BLaER1 (cell line): ENCODE data around the gene TRPM7.

Experiments
- H3K27ac ChIP-seq: shearing (Covaris generic); formaldehyde crosslinking; 2 replicates; pipeline ENCODE4 v1.8.1; 2022
- H3K27me3 ChIP-seq: shearing (Covaris generic); formaldehyde crosslinking; 2 replicates; pipeline ENCODE4 v1.8.1; 2022
- H3K36me3 ChIP-seq: shearing (Covaris generic); formaldehyde crosslinking; 2 replicates; pipeline ENCODE4 v1.8.1; 2022
- H3K4me1 ChIP-seq: shearing (Covaris generic); formaldehyde crosslinking; 2 replicates; pipeline ENCODE4 v1.8.1; 2022
- H3K4me2 ChIP-seq: shearing (Covaris generic); formaldehyde crosslinking; 2 replicates; pipeline ENCODE4 v1.8.1; 2022
- H3K4me3 ChIP-seq: shearing (Covaris generic); formaldehyde crosslinking; 2 replicates; pipeline ENCODE4 v1.8.1; 2022
- H3K9ac ChIP-seq: shearing (Covaris generic); formaldehyde crosslinking; 2 replicates; pipeline ENCODE4 v1.8.1; 2022
- H3K9me3 ChIP-seq: shearing (Covaris generic); formaldehyde crosslinking; 2 replicates; pipeline ENCODE4 v1.8.1; 2022
- H4K20me1 ChIP-seq: shearing (Covaris generic); formaldehyde crosslinking; 2 replicates; pipeline ENCODE4 v1.8.1; 2022
- Cebpa-rat ChIP-seq: shearing (Covaris generic); IDR thresholded peaks from 2 replicates; pipeline ENCODE4 v1.8.1; 2022

TRPM7 gene, protein sequence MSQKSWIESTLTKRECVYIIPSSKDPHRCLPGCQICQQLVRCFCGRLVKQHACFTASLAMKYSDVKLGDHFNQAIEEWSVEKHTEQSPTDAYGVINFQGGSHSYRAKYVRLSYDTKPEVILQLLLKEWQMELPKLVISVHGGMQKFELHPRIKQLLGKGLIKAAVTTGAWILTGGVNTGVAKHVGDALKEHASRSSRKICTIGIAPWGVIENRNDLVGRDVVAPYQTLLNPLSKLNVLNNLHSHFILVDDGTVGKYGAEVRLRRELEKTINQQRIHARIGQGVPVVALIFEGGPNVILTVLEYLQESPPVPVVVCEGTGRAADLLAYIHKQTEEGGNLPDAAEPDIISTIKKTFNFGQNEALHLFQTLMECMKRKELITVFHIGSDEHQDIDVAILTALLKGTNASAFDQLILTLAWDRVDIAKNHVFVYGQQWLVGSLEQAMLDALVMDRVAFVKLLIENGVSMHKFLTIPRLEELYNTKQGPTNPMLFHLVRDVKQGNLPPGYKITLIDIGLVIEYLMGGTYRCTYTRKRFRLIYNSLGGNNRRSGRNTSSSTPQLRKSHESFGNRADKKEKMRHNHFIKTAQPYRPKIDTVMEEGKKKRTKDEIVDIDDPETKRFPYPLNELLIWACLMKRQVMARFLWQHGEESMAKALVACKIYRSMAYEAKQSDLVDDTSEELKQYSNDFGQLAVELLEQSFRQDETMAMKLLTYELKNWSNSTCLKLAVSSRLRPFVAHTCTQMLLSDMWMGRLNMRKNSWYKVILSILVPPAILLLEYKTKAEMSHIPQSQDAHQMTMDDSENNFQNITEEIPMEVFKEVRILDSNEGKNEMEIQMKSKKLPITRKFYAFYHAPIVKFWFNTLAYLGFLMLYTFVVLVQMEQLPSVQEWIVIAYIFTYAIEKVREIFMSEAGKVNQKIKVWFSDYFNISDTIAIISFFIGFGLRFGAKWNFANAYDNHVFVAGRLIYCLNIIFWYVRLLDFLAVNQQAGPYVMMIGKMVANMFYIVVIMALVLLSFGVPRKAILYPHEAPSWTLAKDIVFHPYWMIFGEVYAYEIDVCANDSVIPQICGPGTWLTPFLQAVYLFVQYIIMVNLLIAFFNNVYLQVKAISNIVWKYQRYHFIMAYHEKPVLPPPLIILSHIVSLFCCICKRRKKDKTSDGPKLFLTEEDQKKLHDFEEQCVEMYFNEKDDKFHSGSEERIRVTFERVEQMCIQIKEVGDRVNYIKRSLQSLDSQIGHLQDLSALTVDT (N-terminal part only)

DNA sequence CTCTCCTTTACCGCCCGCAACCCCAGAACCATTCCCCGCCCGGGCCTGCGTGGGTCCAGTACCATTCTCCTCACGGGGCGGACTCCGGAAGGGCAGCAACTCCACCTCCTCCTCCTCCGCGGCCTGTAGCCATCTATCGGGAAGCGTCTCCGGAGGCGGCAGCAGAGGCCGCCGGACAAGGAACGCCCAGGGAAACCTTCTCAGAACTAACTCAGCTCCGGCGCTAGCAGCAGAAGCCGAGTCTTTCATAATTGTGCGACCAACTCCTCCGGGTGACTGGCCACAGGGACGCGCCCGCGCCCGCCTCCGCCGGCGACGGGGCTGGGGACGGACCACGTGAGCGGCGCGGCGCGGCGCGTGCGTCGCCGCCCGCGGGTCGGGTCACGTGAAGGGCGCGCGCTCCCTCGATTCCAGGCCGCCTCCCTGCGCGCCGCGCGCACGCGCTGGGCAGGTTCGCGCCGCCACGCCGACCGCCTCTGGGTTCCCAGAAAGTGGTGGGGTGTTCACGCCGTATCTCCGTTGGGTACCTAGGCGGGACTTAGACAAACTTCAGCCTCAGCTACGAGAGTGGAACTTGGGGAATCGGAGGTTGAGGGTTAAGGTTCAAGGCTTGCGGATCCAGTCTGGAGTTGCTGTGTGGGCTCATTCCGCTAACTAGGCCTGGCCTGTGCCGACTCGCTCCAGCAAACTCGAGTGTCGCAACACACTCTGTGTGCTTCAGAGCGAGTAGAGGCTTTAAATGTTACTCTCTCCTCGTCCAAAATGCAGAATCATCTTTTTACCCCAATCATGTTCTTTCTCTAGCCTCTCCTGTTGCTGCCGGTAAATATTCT is at the start of gene TRPM7:
Gene TRPM7 (minus strand): TSS at position 329 of the 833 bp plus-strand sequence. CDS start 264 bp downstream, at position 65.
- Histone ChIP-seq H3K9ac (peak within 1 kb of the TSS; percentile 88), H3K4me3 (peak within 1 kb of the TSS; percentile 92), H3K27ac (peak within 1 kb of the TSS; percentile 88), H4K20me1 (peaks cover 46% of the 10 kb centered on the region), H3K9me3 (no peaks in the 10 kb centered on the region), H3K4me1 (peaks cover 37% of the 10 kb centered on the region), H3K27me3 (no peaks in the 10 kb centered on the region), H3K36me3 (peaks cover 26% of the 10 kb centered on the region), H3K4me2 (peak within 1 kb of the TSS; percentile 95)
- peak; percentile 97 for TF ChIP-seq Cebpa-rat

DNA sequence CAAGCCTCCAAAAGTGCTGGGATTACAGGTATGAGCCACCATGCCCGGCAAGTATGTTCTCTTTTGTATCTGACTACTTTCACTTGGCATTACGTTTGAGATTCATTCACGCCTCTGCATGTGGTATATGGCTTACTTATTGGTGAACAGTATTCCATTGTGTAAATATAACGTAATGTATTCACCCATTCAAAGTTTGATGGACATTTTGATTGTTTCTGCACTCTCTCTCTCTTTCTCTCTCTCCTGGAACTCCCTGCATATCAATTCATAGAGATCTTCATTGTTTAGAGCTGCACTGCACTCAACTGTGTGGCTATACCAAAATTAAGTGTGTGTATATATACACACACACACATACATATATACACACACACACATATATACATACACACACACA is 48.6 kb upstream of the TRPM7 start:
- peaks cover 65% of the 10 kb centered on the region for H3K36me3 ChIP-seq
- H3K9ac ChIP-seq: no peak overlapping the region
- H4K20me1 ChIP-seq: no peaks in the 10 kb centered on the region
- no peak overlapping the region for H3K27ac ChIP-seq
- no peaks in the 10 kb centered on the region for H3K27me3 ChIP-seq
- H3K4me2 ChIP-seq: no peak overlapping the region
- H3K4me1 ChIP-seq: no peaks in the 10 kb centered on the region
- no peaks in the 10 kb centered on the region for H3K9me3 ChIP-seq
- no peak for TF ChIP-seq Cebpa-rat
- no peak overlapping the region for H3K4me3 ChIP-seq

DNA sequence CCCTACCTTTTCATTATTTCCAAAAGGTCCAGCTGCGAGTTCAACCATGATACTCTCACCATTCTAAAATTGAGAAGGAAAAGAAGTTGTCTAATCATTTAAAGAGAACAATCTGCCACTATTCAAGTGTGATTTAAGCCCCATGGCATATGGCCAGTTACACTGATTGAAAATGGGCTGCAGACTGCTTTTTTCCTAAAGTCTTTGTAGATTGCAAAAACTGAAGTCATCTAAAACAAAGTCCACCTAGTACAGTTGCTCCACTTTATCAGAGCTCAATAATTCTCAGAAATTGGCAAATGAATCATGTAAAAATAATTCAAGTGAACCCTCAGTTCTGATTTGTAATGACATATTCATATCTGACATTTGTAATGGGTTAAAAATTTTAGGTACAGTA is 39.7 kb upstream of the TRPM7 start:
- H4K20me1 ChIP-seq: no peaks in the 10 kb centered on the region
- H3K27ac ChIP-seq: no peak overlapping the region
- no peak overlapping the region for H3K9ac ChIP-seq
- TF ChIP-seq Cebpa-rat: no peak
- peaks cover 58% of the 10 kb centered on the region for H3K36me3 ChIP-seq
- no peak overlapping the region for H3K4me2 ChIP-seq
- H3K4me3 ChIP-seq: no peak overlapping the region
- no peaks in the 10 kb centered on the region for H3K4me1 ChIP-seq
- H3K9me3 ChIP-seq: no peaks in the 10 kb centered on the region
- no peaks in the 10 kb centered on the region for H3K27me3 ChIP-seq

DNA sequence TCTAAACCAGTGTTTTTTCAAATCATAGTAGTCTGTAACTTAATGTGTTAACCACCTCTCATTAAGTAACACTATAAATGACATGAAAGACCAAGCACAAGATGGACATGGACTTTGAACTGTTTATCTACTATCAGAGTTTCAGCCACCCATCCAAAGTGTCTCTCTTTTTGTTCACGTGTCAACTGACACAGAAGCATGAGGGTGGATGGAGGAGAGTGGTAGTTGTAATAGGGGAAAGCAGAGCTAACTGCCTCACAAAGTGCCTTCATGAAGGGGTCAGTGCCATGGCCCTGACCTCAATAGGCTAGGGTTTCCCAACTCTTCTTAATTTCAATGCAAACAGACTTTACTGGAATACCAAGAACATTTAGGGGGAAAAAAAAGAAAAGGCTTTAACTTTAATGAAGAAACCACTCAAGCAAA is 32.1 kb upstream of the TRPM7 start:
- Histone ChIP-seq H3K4me2 (no peak overlapping the region), H3K9ac (no peak overlapping the region), H3K4me3 (no peak overlapping the region), H3K27me3 (no peaks in the 10 kb centered on the region), H3K9me3 (no peaks in the 10 kb centered on the region), H3K27ac (no peak overlapping the region), H4K20me1 (no peaks in the 10 kb centered on the region), H3K36me3 (peaks cover 50% of the 10 kb centered on the region), H3K4me1 (no peaks in the 10 kb centered on the region)
- TF ChIP-seq Cebpa-rat: no peak

DNA sequence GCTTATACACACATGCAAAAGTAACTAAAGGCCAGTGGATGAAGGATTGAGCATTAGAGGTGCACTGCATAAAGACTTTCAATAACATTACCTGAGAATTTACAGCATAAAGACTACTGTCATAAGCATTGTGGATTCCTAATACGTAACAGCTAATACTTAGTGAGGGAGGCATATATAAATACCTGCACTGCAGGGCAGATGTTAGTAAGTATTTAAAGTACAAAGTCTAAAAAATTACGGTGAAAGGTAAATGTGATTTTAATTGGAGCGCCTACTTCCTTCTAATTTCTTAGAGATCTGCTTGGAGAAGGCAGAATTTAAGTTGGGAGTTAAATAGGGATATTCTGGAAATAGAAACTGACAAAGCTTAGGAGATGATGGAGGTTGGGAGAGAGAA is 25.4 kb upstream of the TRPM7 start:
- Histone ChIP-seq H3K4me2 (no peak overlapping the region), H3K9me3 (no peaks in the 10 kb centered on the region)

DNA sequence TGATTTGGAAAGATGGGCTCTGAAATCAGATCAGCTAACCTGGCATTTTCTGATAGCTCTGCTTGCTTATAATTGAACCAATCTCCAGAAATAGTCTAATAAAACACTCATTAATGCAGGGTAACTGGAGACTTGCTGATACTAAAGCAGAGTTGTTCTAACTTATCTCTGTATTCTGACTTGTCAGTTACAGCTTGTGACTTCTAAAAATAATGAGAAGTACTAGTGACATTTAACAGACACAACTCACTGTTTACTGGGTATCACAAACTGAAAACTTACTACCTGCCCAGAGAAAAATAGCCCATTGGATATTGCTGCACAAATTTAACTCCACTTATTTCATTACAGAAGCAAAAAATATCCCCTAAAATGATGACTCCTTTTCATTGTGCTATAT is 24.0 kb upstream of the TRPM7 start:
- no peak overlapping the region for H3K27ac ChIP-seq

More for the DNA sequence above, 25.4 kb upstream of the TRPM7 start:
- H3K9ac ChIP-seq: no peak overlapping the region
- H3K4me3 ChIP-seq: no peak overlapping the region
- H3K27me3 ChIP-seq: no peaks in the 10 kb centered on the region
- H3K4me1 ChIP-seq: peaks cover 12% of the 10 kb centered on the region
- H4K20me1 ChIP-seq: no peaks in the 10 kb centered on the region
- H3K36me3 ChIP-seq: peaks cover 17% of the 10 kb centered on the region; the same call in 1 of the 2 replicates
- H3K27ac ChIP-seq: no peak overlapping the region
- no peak for TF ChIP-seq Cebpa-rat

DNA sequence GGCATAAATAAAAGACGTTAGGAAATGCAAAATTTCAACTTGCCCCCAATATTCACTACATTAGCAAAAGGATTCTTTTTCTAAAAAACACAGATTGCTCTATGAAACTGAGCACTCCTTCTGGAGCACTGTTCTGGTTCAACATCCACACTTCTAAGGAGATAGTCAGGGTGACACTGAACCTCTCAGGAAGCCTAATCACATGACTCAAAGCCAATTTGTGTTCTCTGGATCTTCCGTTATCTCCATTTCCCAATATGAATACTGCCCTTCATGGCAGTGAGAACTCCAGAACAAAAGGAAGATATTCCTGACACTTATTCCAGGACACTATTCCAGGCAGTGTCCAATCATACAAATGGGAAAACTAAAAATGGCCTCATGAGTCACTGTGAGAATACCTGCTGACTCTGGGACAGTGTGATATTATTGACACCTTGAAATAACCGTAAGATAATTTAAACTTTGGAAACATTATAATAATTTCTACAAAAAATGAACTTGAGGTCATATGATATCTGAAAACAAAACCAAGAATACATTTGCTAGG is 21.4 kb upstream of the TRPM7 start:
- Histone ChIP-seq H3K4me2 (no peak overlapping the region), H3K4me3 (no peak overlapping the region), H3K4me1 (peaks cover 9% of the 10 kb centered on the region), H4K20me1 (no peaks in the 10 kb centered on the region), H3K36me3 (peaks cover 8% of the 10 kb centered on the region; the same call in 1 of the 2 replicates), H3K27ac (no peak overlapping the region), H3K27me3 (no peaks in the 10 kb centered on the region), H3K9me3 (no peaks in the 10 kb centered on the region), H3K9ac (no peak overlapping the region)
- TF ChIP-seq Cebpa-rat: no peak

More for the DNA sequence above, 24.0 kb upstream of the TRPM7 start:
- Histone ChIP-seq H3K27me3 (no peaks in the 10 kb centered on the region), H3K36me3 (peaks cover 18% of the 10 kb centered on the region; the same call in 1 of the 2 replicates), H3K9ac (no peak overlapping the region), H3K4me3 (no peak overlapping the region), H3K4me1 (peaks cover 12% of the 10 kb centered on the region), H4K20me1 (no peaks in the 10 kb centered on the region), H3K9me3 (no peaks in the 10 kb centered on the region), H3K4me2 (no peak overlapping the region)
- TF ChIP-seq Cebpa-rat: no peak

DNA sequence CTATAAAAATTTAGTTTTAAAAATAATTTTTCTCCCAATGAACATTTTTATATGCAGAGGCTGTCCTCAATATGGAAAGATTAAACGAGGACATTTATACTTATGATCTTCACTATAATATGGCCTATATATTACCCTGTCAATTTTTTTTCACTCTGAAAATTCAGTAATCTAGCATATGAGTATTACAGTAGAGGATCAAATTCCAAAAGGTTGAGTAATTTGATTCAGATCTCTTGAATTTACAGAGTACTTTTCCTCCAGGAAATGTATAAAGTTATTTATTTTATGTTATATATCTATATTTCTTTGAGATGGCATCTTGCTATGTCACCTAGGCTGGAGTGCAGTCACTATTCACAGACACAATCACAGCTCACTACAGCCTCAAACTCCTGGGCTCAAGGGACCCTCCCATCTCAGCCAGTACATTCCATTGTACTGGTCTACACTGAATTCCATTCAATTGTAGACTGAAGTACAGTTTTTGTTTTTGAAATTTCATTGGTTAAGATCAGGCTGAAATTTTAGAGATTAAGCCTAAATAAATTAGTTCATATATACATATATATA is 16.3 kb upstream of the TRPM7 start:
- Histone ChIP-seq H3K9me3 (no peaks in the 10 kb centered on the region), H3K4me1 (no peaks in the 10 kb centered on the region), H4K20me1 (no peaks in the 10 kb centered on the region), H3K9ac (no peak overlapping the region), H3K36me3 (peaks cover 6% of the 10 kb centered on the region; the same call in 1 of the 2 replicates), H3K27ac (no peak overlapping the region), H3K4me2 (no peak overlapping the region), H3K27me3 (no peaks in the 10 kb centered on the region), H3K4me3 (no peak overlapping the region)
- no peak for TF ChIP-seq Cebpa-rat
